GM19467 (cell line): ENCODE results near the gene ACTN4.
"Not testable (repeated sequence)": the region's sequence is repeated elsewhere in the genome, so short reads cannot be mapped to it uniquely, and the experiment has no call there.

ENCODE experiments used
- ATAC-seq: cut with Tn5 transposase; IDR thresholded peaks from one replicate; pipeline ENCODE4 v1.9.1; 2021; ENCODE audit warnings: mild to moderate bottlenecking, moderate library complexity; ENCODE audit not compliant: unreplicated experiment

Gene ACTN4

DNA sequence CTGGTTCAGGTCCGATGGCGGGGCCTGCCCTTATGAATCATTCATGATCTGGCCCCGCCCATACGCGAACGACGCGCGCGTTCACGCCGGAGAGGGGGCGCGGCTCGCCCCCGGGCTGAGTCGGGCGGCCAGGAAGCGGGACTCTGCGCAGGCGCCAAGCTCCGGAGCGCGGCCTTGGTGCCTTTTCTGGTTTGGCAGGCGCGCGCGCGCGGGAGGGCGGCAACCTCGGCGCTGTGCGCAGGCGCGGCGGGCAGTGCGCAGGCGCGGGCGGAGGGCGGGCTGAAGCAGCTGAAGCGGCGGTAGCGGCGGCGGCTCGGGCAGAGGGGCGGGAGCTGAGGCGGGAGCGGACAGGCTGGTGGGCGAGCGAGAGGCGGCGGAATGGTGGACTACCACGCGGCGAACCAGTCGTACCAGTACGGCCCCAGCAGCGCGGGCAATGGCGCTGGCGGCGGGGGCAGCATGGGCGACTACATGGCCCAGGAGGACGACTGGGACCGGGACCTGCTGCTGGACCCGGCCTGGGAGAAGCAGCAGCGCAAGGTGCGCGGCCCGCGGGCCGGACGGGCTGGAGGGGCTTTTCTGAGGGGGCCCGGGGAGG lies at the start of gene ACTN4:
Gene ACTN4 (plus strand): TSS at position 282 of the 598 bp plus-strand sequence. CDS start 97 bp downstream, at position 379.
- peak; percentile 87 for ATAC-seq

- ATAC-seq: no peak
Measured at GRCh38 chr19:38599722-38600121, 47.7 kb upstream of the ACTN4 start.

DNA sequence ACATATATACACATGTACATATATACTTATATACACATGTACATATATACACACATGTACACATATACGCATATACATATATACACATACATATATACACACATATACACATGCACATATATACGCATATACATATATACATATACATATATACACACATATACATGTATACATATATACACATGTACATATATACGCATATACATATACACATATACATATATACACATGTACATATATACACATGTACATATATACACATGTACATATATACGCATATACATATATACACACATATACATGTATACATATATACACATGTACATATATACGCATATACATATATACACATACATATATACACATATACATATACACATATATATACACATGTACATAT lies 44.6 kb upstream of the ACTN4 start:
- not testable (repeated sequence) for ATAC-seq

DNA sequence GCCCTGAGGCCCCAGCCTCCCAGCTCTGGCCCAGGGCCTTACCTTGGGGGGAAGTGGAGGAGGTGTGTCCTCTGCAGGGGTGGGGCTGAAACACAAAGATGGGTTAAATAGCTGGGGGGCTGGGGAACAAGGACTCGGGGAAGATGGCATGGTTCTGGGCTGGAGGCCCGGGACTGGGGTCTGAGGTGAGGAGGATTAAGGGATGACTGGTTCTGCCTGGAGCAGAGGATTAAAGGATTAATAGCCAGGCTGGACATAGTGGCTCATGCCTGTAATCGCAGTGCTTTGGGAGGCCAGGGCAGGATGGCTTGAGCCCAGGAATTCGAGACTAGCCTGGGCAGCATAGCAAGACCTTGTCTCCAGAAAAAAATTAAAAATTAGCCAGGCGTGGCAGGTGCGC lies 41.3 kb upstream of the ACTN4 start:
- no peak for ATAC-seq

DNA sequence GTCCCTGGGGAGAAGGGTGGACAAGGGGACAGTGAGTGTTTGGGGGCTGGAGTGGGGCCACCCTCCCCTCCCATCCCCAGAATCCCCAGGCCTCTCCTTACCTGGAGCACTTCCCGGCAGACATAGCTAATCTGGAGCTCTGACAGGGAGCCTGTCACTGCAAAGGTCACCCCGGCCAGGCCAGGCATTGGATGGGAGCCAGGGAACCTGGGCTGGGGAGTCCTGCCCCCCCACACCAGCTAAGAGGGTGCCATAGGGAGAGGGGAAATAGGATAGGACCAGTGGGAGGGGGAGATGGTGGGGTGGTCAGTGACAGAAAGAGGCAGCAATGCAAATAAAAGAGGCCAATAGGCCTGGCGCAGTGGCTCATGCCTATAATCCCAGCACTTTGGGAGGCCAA lies 33.2 kb upstream of the ACTN4 start:
- ATAC-seq: no peak

GRCh38 chr19:38615007-38615581 lies 32.4 kb upstream of the ACTN4 start:
- ATAC-seq: no peak

- ATAC-seq: no peak
Measured at GRCh38 chr19:38616265-38616664, 31.2 kb upstream of the ACTN4 start.

- no peak for ATAC-seq
Measured at GRCh38 chr19:38617283-38617763, 30.1 kb upstream of the ACTN4 start.

GRCh38 chr19:38617764-38618589 lies 29.5 kb upstream of the ACTN4 start, which contains the start of gene MAP4K1:
MAP4K1 (minus strand) TSS chr19:38617953; CDS start chr19:38617895, 58 bp downstream.
- peak; percentile 68 for ATAC-seq

- peak; percentile 43 for ATAC-seq
Measured at GRCh38 chr19:38618590-38619360, 28.7 kb upstream of the ACTN4 start, which contains the start of gene EIF3K. EIF3K (plus strand) TSS chr19:38619188; CDS start chr19:38619269, 81 bp downstream.

- no peak for ATAC-seq
Measured at GRCh38 chr19:38619361-38620174, 27.9 kb upstream of the ACTN4 start.

- no peak for ATAC-seq
Measured at GRCh38 chr19:38624822-38625221, 22.6 kb upstream of the ACTN4 start.

GRCh38 chr19:38626401-38626800 lies 21.0 kb upstream of the ACTN4 start:
- no peak for ATAC-seq

GRCh38 chr19:38629568-38629967 lies 17.9 kb upstream of the ACTN4 start:
- no peak for ATAC-seq

- ATAC-seq: not testable (repeated sequence)
Measured at GRCh38 chr19:38631301-38631700, 16.1 kb upstream of the ACTN4 start.

DNA sequence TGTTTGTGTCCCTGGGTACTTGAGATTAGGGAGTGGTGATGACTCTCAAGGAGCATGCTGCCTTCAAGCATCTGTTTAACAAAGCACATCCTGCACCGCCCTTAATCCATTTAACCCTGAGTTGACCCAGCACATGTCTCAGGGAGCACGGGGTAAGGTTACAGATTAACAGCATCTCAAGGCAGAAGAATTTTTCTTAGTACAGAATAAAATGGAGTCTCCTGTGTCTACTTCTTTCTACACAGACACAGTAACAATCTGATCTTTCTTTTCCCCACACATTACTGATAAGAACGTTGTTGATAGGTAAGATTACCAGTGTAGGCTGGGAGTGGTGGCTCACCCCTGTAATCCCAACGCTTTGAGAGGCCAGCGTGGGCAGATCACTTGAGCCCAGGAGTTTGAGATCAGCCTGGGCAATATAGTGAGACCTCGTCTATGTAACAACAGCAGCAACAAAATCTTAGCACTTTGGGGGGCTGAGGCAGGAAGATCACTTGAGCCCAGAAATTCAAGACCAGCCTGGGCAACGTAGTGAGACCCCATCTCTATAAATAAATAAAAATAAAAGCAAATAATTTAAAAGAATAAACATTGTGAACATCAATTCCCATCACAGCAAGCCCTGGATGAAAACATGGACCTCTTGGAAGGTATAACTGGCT lies 15.5 kb upstream of the ACTN4 start:
- not testable (repeated sequence) for ATAC-seq

- ATAC-seq: no peak
Measured at GRCh38 chr19:38632476-38633213, 14.8 kb upstream of the ACTN4 start.

GRCh38 chr19:38634757-38635482 lies 12.5 kb upstream of the ACTN4 start:
- no peak for ATAC-seq
